Neural crest cell (in vitro differentiated cells): ENCODE measurements around the gene SLC9A8. TPM values are rescaled to one million over a fixed set of nuclear protein-coding genes. Genes with fewer than 3 reads are reported as not detected.
A peak's percentile ranks its signal among the peaks of the same experiment; 100 is the strongest.

ENCODE experiments used
- DNase-seq: peaks from one replicate; pipeline ENCODE4 v3.0.0; 2021; ENCODE audit warnings: low read depth, mixed read lengths, low spot score
- H3K27ac Mint-ChIP-seq: one replicate; pipeline ENCODE4 v1.8.0; 2021; ENCODE audit warnings: mild to moderate bottlenecking, mixed read lengths; ENCODE audit not compliant: unreplicated experiment
- H3K27me3 Mint-ChIP-seq: 2 replicates; pipeline ENCODE4 v1.8.0; 2021; ENCODE audit warnings: low read depth, mild to moderate bottlenecking, mixed read lengths
- H3K36me3 Mint-ChIP-seq: 2 replicates; pipeline ENCODE4 v1.8.0; 2021; ENCODE audit warnings: low read depth, mild to moderate bottlenecking, mixed read lengths
- H3K4me1 Mint-ChIP-seq: 2 replicates; pipeline ENCODE4 v1.8.0; 2021; ENCODE audit warnings: mixed read lengths
- H3K4me3 Mint-ChIP-seq: one replicate; pipeline ENCODE4 v1.8.0; 2021; ENCODE audit warnings: mild to moderate bottlenecking, mixed read lengths
- H3K9me3 Mint-ChIP-seq: 2 replicates; pipeline ENCODE4 v1.8.0; 2021; ENCODE audit warnings: mixed read lengths
- CTCF ChIP-seq: fragments of 200-600 bp; sonication (generic); conservative IDR thresholded peaks from 2 replicates; pipeline ENCODE4 v1.5.0; 2021; ENCODE audit warnings: antibody characterized with exemption, mild to moderate bottlenecking
- total RNA-seq: library from RNA; stranded (reverse); gene quantifications from 2 replicates; pipeline ENCODE4 v1.2.1, GENCODE V29; 2021

Gene SLC9A8
- total RNA-seq, 1 donor from 2014 or later = 9.7 TPM

- no peak for DNase-seq
- no peak for TF ChIP-seq CTCF
- no peaks in the 10 kb centered on the region for H3K9me3 Mint-ChIP-seq
- H3K27me3 Mint-ChIP-seq = no peaks in the 10 kb centered on the region
- peaks cover 3% of the 10 kb centered on the region for H3K36me3 Mint-ChIP-seq
- H3K4me3 Mint-ChIP-seq = no peak overlapping the region
- H3K27ac Mint-ChIP-seq = no peak overlapping the region
- H3K4me1 Mint-ChIP-seq = no peaks in the 10 kb centered on the region
These were observed 66.3 kb downstream of the SLC9A8 start for GRCh38 chr20:49878977-49879376.

- H3K27ac Mint-ChIP-seq = no peak overlapping the region
- no peak for TF ChIP-seq CTCF
- H3K4me3 Mint-ChIP-seq = no peak overlapping the region
- no peaks in the 10 kb centered on the region for H3K27me3 Mint-ChIP-seq
- no peaks in the 10 kb centered on the region for H3K36me3 Mint-ChIP-seq
- no peaks in the 10 kb centered on the region for H3K9me3 Mint-ChIP-seq
- DNase-seq = no peak
- H3K4me1 Mint-ChIP-seq = no peaks in the 10 kb centered on the region
These were observed 67.5 kb downstream of the SLC9A8 start for GRCh38 chr20:49880177-49880576.

- TF ChIP-seq CTCF = no peak
- DNase-seq = no peak
- Mint-ChIP-seq H3K27me3 (no peaks in the 10 kb centered on the region), H3K4me3 (no peak overlapping the region), H3K9me3 (no peaks in the 10 kb centered on the region), H3K36me3 (no peaks in the 10 kb centered on the region), H3K4me1 (no peaks in the 10 kb centered on the region), H3K27ac (no peak overlapping the region)
These were observed 68.3 kb downstream of the SLC9A8 start for GRCh38 chr20:49880724-49881445.

- no peak overlapping the region for H3K27ac Mint-ChIP-seq
- DNase-seq = no peak
- H3K4me1 Mint-ChIP-seq = peaks cover 13% of the 10 kb centered on the region
- H3K36me3 Mint-ChIP-seq = peaks cover 3% of the 10 kb centered on the region
- H3K27me3 Mint-ChIP-seq = no peaks in the 10 kb centered on the region
- no peak overlapping the region for H3K4me3 Mint-ChIP-seq
- H3K9me3 Mint-ChIP-seq = no peaks in the 10 kb centered on the region
- TF ChIP-seq CTCF = no peak
These were observed 69.7 kb downstream of the SLC9A8 start for GRCh38 chr20:49882171-49882970.

- Mint-ChIP-seq H3K4me1 (peaks cover 20% of the 10 kb centered on the region), H3K36me3 (peaks cover 4% of the 10 kb centered on the region), H3K27ac (peak overlapping the region; percentile 62), H3K9me3 (no peaks in the 10 kb centered on the region), H3K4me3 (no peak overlapping the region), H3K27me3 (no peaks in the 10 kb centered on the region)
- TF ChIP-seq CTCF = no peak
- no peak for DNase-seq
These were observed 70.7 kb downstream of the SLC9A8 start for GRCh38 chr20:49883246-49883802.
